ENCODE results near the gene ALG5. TPM values are rescaled to one million over a fixed set of nuclear protein-coding genes. Genes with fewer than 3 reads are reported as not detected.

Gene ALG5
- total RNA-seq, 4 donors from 2014 or later = 26.2 to 36.6 (median 29.8) TPM

DNA sequence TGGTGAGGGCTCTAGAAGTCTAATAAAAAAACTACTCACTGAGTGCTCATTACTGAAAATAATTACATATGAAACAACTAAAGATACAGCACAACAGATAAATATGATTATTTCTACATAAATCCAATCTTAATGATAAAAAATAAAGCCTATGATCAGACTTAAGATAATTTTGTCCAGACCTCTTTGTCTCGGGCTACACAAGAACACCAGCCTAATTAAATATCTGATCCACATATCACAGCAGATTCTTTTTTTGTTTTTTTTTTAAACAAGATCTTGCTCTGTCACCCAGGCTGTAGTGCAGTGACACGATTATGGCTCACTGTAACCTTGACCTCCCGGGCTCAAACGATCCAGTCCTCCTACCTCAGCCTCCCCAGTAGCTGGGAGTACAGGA lies 48.8 kb downstream of the ALG5 start:
- Histone ChIP-seq H3K9me3 (no peaks in the 10 kb centered on the region), H3K27ac (no peak overlapping the region), H3K27me3 (no peaks in the 10 kb centered on the region), H3K4me1 (no peaks in the 10 kb centered on the region), H3K4me3 (no peak overlapping the region), H3K36me3 (no peaks in the 10 kb centered on the region)
- TF ChIP-seq, protein P1, sequence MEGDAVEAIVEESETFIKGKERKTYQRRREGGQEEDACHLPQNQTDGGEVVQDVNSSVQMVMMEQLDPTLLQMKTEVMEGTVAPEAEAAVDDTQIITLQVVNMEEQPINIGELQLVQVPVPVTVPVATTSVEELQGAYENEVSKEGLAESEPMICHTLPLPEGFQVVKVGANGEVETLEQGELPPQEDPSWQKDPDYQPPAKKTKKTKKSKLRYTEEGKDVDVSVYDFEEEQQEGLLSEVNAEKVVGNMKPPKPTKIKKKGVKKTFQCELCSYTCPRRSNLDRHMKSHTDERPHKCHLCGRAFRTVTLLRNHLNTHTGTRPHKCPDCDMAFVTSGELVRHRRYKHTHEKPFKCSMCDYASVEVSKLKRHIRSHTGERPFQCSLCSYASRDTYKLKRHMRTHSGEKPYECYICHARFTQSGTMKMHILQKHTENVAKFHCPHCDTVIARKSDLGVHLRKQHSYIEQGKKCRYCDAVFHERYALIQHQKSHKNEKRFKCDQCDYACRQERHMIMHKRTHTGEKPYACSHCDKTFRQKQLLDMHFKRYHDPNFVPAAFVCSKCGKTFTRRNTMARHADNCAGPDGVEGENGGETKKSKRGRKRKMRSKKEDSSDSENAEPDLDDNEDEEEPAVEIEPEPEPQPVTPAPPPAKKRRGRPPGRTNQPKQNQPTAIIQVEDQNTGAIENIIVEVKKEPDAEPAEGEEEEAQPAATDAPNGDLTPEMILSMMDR (IDR thresholded peaks at IDR 0.05) = no peak
- TF ChIP-seq POLR2A (IDR thresholded peaks at IDR 0.05) = no peak
- DNase-seq = no peak
- intact Hi-C loops (cut with DNase I; ENCODE audit: low total_unique reads) = no loop called here

DNA sequence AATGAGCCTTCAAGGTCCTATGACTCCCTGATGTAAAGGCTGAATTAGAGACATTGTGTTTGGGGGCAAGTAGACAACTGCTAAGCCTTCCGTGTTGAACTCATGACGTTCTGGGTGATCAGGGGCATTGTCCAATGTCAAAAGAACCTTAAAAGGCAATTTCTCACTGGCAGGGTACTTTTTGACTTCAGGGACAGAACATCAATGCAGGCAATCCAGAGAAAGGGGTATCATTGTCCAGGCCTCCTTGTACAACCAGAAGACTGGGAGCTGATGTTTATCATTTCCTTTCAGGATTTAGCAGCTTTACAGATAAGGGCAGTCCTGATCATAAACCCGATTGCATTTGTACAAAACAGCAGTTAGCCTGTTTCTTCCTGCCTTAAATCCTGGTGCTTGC lies 54.1 kb downstream of the ALG5 start:
- no peak overlapping the region for H3K27ac ChIP-seq
- TF ChIP-seq, protein P1 (IDR thresholded peaks at IDR 0.05) = no peak
- TF ChIP-seq POLR2A (IDR thresholded peaks at IDR 0.05) = no peak
- no peaks in the 10 kb centered on the region for H3K27me3 ChIP-seq
- H3K9me3 ChIP-seq = no peaks in the 10 kb centered on the region
- intact Hi-C loops (cut with DNase I; ENCODE audit: low total_unique reads) = no loop called here
- no peaks in the 10 kb centered on the region for H3K4me1 ChIP-seq
- no peak overlapping the region for H3K4me3 ChIP-seq
- no peaks in the 10 kb centered on the region for H3K36me3 ChIP-seq
- DNase-seq = no peak

DNA sequence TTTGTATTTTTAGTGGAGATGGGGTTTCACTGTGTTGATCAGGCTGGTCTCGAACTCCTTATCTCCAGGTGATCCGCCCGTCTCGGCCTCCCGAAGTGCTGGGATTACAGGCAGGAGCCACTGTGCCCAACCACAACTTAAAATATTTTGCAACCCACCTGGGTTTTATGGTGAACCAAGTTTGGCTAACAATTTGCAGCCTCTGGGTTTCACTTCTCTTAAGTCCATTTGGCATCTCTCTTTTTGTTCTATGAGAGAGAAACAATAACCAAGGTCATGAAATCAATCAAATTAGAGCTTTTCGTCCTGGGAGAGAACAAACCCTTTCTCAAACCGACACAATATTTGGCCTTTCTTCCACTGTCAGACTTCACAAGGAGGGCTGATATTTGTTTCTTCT lies 73.5 kb downstream of the ALG5 start:
- H3K4me3 ChIP-seq = no peak overlapping the region
- H3K9me3 ChIP-seq = no peaks in the 10 kb centered on the region
- no peak for DNase-seq
- TF ChIP-seq POLR2A (IDR thresholded peaks at IDR 0.05) = no peak
- TF ChIP-seq, protein P1 (IDR thresholded peaks at IDR 0.05) = no peak
- intact Hi-C loops (cut with DNase I; ENCODE audit: low total_unique reads) = no loop called here
- H3K27me3 ChIP-seq = no peaks in the 10 kb centered on the region
- no peaks in the 10 kb centered on the region for H3K36me3 ChIP-seq
- H3K4me1 ChIP-seq = no peaks in the 10 kb centered on the region
- no peak overlapping the region for H3K27ac ChIP-seq

DNA sequence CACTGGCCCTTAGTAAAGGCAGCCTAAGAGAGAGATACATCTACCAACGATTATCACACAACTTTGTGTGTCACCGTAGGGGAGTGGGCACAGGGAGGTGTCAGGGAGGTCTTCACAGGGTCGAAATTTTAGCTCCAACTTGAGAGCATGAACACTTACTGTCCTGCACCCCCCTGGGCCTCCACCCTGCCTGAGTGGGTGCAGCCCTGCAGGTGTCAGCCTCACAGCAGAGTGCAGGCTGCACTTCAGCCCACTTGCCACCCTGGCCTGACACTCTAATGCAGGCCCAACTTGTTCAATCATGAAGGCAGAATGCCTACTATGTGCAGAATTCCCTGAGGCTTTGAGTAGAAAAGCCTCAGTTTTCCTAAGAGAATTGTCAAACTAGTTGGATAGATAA lies 75.1 kb downstream of the ALG5 start:
- H3K27me3 ChIP-seq = no peaks in the 10 kb centered on the region
- DNase-seq = no peak
- no peaks in the 10 kb centered on the region for H3K9me3 ChIP-seq
- H3K27ac ChIP-seq = no peak overlapping the region
- no peaks in the 10 kb centered on the region for H3K36me3 ChIP-seq
- no peak overlapping the region for H3K4me3 ChIP-seq
- intact Hi-C loops (cut with DNase I; ENCODE audit: low total_unique reads) = no loop called here
- no peaks in the 10 kb centered on the region for H3K4me1 ChIP-seq
- no peak for TF ChIP-seq POLR2A (IDR thresholded peaks at IDR 0.05)
- TF ChIP-seq, protein P1 (IDR thresholded peaks at IDR 0.05) = no peak

DNA sequence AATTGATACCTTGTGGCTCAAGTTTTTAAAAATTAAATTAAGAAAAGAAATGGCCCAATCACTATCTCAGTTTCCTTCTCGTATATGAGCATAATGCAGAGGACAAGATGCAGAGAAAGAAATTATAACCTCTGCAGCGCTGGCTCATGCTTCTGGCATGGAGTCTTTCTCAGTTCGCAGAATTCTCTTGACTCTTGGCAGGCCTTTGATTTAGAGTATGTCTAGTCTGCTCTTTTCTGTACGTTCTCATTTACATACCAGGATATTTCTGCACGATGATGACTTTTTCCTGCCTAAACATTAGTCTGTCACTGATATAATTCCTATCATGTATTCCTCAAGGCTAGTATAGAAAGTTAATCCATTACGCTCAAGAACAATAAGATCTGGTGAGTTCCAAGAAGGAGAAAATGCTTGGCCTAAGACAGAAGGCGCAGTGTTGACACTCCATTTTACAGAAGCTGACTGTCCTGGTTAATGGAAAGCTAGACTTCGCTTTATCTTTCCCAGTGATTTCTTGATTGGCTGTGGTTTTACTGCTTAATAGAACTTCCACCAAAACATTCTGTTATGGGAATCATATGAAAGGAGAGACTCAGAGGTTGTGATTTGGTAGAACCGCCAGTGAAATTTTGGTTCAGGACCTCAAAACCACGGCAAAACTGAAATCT lies 77.4 kb downstream of the ALG5 start:
- no peak overlapping the region for H3K27ac ChIP-seq
- TF ChIP-seq, protein P1 (IDR thresholded peaks at IDR 0.05) = no peak
- TF ChIP-seq POLR2A (IDR thresholded peaks at IDR 0.05) = no peak
- intact Hi-C loops (cut with DNase I; ENCODE audit: low total_unique reads) = no loop called here
- H3K36me3 ChIP-seq = no peaks in the 10 kb centered on the region
- no peak for DNase-seq
- no peaks in the 10 kb centered on the region for H3K9me3 ChIP-seq
- H3K4me3 ChIP-seq = no peak overlapping the region
- H3K4me1 ChIP-seq = no peaks in the 10 kb centered on the region
- H3K27me3 ChIP-seq = no peaks in the 10 kb centered on the region
